ENCODE measurements around the gene S100A9. TPM values are rescaled to one million over a fixed set of nuclear protein-coding genes. Genes with fewer than 3 reads are reported as not detected.

The S100A9 gene
- total and polyA plus RNA-seq, 7 donors: 26.4 to 111 (median 51.1) TPM

DNA sequence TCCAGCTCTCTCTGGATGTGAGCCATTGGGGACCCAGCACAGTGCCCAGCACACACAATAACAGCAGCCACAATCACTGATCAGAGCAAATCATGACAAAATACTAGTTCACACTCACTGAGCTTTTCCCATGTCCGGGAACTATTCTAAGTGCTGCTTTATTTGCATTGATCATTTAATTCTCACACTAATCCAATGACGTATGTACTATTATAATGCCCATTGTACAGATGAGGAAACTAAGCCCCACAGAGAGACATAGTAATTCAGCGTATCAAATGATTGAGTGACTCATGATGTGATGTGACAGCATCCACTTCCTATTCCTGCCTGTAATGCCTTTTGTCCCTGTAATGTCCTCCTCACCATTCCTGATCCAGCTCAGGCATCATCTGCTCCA lies 35.2 kb downstream of the S100A9 start:
- no peaks in the 10 kb centered on the region for H3K9me3 ChIP-seq
- H3K4me1 ChIP-seq: no peaks in the 10 kb centered on the region
- DNase-seq (no peak), ATAC-seq (no peak)
- H3K27me3 ChIP-seq (ENCODE audit: insufficient read depth in 3 of 3, low read length in 2 of 3): no peaks in the 10 kb centered on the region
- no peak for TF ChIP-seq CTCF (IDR thresholded peaks at IDR 0.05)
- H3K27ac ChIP-seq: no peak overlapping the region
- H3K4me3 ChIP-seq: no peak overlapping the region
- H3K36me3 ChIP-seq (ENCODE audit: insufficient read depth in 1 of 2, low read depth in 1 of 2): no peaks in the 10 kb centered on the region
- 81 to 86% (median 85%) methylated on average over 3 of the region's 3 CpGs for WGBS, 3 donors
- intact Hi-C loops (cut with DNase I): no loop called here

DNA sequence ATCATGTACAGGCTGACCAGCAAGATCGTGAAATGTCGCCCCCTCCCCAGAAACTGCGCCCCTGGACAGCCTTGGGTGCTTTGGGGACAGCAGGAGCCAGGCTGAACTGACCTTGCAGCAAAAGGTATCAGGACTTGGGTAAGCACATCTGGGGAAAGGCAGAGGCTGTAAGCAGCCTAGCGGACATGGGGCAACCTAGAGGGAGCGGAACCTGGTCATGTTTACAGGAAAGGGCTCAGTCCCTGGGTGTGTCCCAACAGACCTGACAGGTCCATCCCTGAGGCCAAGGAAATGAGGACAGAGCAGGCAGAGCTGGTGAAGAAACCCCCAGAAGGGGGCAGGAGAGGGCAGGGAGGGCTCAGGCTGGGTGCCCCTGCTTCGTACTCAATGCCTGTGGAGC lies 36.3 kb downstream of the S100A9 start:
- no peak for ATAC-seq
- no peak for DNase-seq
- H3K36me3 ChIP-seq (ENCODE audit: insufficient read depth in 1 of 2, low read depth in 1 of 2): no peaks in the 10 kb centered on the region
- intact Hi-C loops (cut with DNase I): no loop called here
- no peak overlapping the region for H3K27ac ChIP-seq
- no peaks in the 10 kb centered on the region for H3K9me3 ChIP-seq
- WGBS, 3 donors: 74 to 80% (median 79%) methylated on average over 6 of the region's 6 CpGs
- TF ChIP-seq CTCF (IDR thresholded peaks at IDR 0.05): no peak
- no peak overlapping the region for H3K4me3 ChIP-seq
- no peaks in the 10 kb centered on the region for H3K4me1 ChIP-seq
- H3K27me3 ChIP-seq (ENCODE audit: insufficient read depth in 3 of 3, low read length in 2 of 3): no peaks in the 10 kb centered on the region

DNA sequence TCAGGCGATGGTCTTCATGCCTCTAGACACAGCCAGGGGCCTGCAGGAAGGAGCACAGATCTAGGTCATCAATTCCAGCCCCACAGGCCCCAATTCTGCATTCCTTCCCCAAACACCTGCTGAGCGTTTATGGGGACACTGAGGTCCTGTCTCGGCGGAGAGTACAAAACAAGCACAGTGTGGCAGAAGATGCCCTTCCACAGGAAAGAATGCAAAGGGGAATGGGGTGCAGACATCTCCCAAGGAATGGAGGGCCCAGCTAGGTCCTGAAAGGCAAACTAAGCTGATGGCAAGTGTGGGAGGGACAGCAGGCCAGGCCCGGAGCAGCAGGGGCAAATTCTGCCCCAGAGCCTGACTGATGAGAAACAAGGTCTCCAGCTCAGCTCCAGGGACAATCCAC lies 36.7 kb downstream of the S100A9 start:
- DNase-seq (no peak), ATAC-seq (no peak)
- no peaks in the 10 kb centered on the region for H3K36me3 ChIP-seq (ENCODE audit: insufficient read depth in 1 of 2, low read depth in 1 of 2)
- intact Hi-C loops (cut with DNase I): no loop called here
- H3K27ac ChIP-seq: no peak overlapping the region
- H3K4me3 ChIP-seq: no peak overlapping the region
- H3K4me1 ChIP-seq: no peaks in the 10 kb centered on the region
- no peak for TF ChIP-seq CTCF (IDR thresholded peaks at IDR 0.05)
- H3K9me3 ChIP-seq: no peaks in the 10 kb centered on the region
- H3K27me3 ChIP-seq (ENCODE audit: insufficient read depth in 3 of 3, low read length in 2 of 3): no peaks in the 10 kb centered on the region
- WGBS, 3 donors: 69 to 73% (median 72%) methylated on average over 5 of the region's 5 CpGs

DNA sequence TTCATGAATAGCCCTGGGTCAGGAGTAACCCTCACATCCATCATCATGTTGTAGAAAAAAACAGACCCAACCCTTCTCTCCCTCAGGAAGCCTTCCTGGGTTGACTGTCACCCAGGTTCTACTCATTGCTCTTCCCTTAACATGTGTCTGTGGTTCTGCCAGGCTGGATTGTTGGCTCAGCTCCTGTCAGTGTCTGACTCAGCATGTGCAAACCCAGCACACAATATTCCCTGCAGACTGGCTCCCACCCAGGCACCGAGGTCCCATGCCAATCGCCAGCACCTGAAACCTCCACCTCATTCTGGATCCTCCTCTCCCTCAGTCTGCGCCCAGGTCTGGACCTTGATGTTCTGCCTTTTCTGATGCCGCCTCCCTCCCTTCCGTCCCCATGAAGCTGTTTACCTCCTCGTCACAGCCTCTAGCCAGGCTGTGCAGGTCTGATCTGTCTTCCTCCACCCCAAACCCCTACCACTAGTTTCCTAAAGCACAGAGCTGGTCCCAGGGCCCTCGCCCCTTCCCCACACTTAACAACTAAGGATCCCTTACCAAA lies 37.6 kb downstream of the S100A9 start:
- no peak for TF ChIP-seq CTCF (IDR thresholded peaks at IDR 0.05)
- H3K4me3 ChIP-seq: no peak overlapping the region
- no peaks in the 10 kb centered on the region for H3K9me3 ChIP-seq
- ATAC-seq (peak; percentile 79 to 88 (median 84)), DNase-seq (peak; percentile 35 to 60)
- WGBS, 3 donors: 51 to 76% (median 61%) methylated on average over 7 of the region's 7 CpGs
- no peak overlapping the region for H3K27ac ChIP-seq
- no peaks in the 10 kb centered on the region for H3K4me1 ChIP-seq
- no peaks in the 10 kb centered on the region for H3K27me3 ChIP-seq (ENCODE audit: insufficient read depth in 3 of 3, low read length in 2 of 3)
- no peaks in the 10 kb centered on the region for H3K36me3 ChIP-seq (ENCODE audit: insufficient read depth in 1 of 2, low read depth in 1 of 2)
- intact Hi-C loops (cut with DNase I): loop anchor here in 1 of 2 donors (5.0 kb wide), 1 partner anchor 43 kb away; no protein-coding TSS in a partner anchor

- TF ChIP-seq CTCF (IDR thresholded peaks at IDR 0.05): no peak
- no peak overlapping the region for H3K27ac ChIP-seq
- WGBS, 3 donors: 78 to 83% (median 79%) methylated on average over 6 of the region's 6 CpGs
Observed at GRCh38 chr1:153395776-153396175, 38.1 kb downstream of the S100A9 start.

More at GRCh38 chr1:153395776-153396175, 38.1 kb downstream of the S100A9 start:
- Histone ChIP-seq H3K9me3 (no peaks in the 10 kb centered on the region), H3K4me3 (no peak overlapping the region), H3K4me1 (no peaks in the 10 kb centered on the region), H3K36me3 (ENCODE audit: insufficient read depth in 1 of 2, low read depth in 1 of 2) (no peaks in the 10 kb centered on the region), H3K27me3 (ENCODE audit: insufficient read depth in 3 of 3, low read length in 2 of 3) (no peaks in the 10 kb centered on the region)
- no peak for DNase-seq
- intact Hi-C loops (cut with DNase I): loop anchor here in 1 of 2 donors (5.0 kb wide), 1 partner anchor 43 kb away; no protein-coding TSS in a partner anchor
- ATAC-seq: no peak
